Skeletal muscle satellite cell (primary cell): ENCODE results near the gene KIF26B.
"Not testable (repeated sequence)": the region's sequence is repeated elsewhere in the genome, so short reads cannot be mapped to it uniquely, and the experiment has no call there.

Source experiments
- H3K27me3 ChIP-seq: 2 replicates; pipeline ENCODE4 v1.7.0; 2013; ENCODE audit warnings: low read length; ENCODE audit not compliant: control insufficient read depth, insufficient read depth
- H3K36me3 ChIP-seq: 2 replicates; pipeline ENCODE4 v1.7.0; 2013; ENCODE audit warnings: mild to moderate bottlenecking, control low read depth, low read length; ENCODE audit not compliant: insufficient read depth
- H3K4me1 ChIP-seq: 2 replicates; pipeline ENCODE4 v1.7.0; 2013; ENCODE audit warnings: low read length; ENCODE audit not compliant: control insufficient read depth, insufficient read depth
- H3K4me2 ChIP-seq: 2 replicates; pipeline ENCODE4 v1.7.0; 2013; ENCODE audit warnings: mild to moderate bottlenecking, low read length
- H3K4me3 ChIP-seq: 2 replicates; pipeline ENCODE4 v1.7.0; 2013; ENCODE audit warnings: low read length
- H3K9ac ChIP-seq: 2 replicates; pipeline ENCODE4 v1.7.0; 2013; ENCODE audit warnings: mild to moderate bottlenecking, low read depth, low read length, moderate library complexity
- H3K9me3 ChIP-seq: replicated peaks from 2 replicates; pipeline ENCODE4 v1.7.0; 2013; ENCODE audit warnings: mild to moderate bottlenecking, control low read depth, low read length

KIF26B gene

DNA sequence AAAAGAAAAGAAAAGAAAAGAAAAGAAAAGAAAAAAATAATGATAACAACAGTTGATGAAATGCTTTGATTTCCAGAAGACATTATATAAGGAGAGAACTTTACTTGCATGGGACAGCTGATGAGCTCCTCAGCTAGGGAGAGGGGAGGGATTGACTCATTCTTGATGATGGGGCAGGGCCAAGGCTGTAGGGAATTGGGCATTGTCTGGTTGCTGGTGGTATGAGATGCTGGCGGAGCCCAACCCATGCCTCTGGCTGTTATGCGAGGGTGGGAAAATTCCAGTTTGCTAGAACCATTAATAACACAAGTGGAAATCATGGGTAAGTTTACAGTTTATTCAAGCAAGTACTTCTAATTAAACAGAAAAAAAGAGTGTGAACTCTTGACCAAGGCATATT lies 36.0 kb upstream of the KIF26B start:
- Histone ChIP-seq H3K36me3 (no peaks in the 10 kb centered on the region), H3K4me3 (no peak overlapping the region), H3K9ac (no peak overlapping the region), H3K4me1 (no peaks in the 10 kb centered on the region), H3K27me3 (no peaks in the 10 kb centered on the region), H3K9me3 (no peaks in the 10 kb centered on the region), H3K4me2 (no peak overlapping the region)

DNA sequence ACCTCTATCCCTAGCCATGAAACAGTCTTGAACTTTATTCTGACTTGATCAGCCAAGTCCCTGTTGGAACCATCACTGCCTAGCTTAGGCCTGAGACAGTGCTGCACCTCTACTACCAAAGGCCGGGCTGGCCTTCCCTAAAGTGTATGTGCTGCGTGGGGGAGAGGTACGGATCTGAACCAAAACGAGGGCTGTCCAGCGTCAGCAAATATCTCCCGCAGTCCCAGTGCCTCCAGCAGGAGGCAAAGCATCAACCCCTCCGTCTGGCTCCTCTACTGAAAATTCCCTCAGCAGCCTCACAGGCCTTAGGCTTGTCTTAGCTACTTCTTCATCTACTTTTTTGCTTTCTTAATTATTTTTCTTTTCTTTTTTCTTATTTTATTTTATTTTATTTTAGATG lies 33.3 kb upstream of the KIF26B start:
- Histone ChIP-seq H3K4me1 (no peaks in the 10 kb centered on the region), H3K9ac (no peak overlapping the region), H3K36me3 (no peaks in the 10 kb centered on the region)

DNA sequence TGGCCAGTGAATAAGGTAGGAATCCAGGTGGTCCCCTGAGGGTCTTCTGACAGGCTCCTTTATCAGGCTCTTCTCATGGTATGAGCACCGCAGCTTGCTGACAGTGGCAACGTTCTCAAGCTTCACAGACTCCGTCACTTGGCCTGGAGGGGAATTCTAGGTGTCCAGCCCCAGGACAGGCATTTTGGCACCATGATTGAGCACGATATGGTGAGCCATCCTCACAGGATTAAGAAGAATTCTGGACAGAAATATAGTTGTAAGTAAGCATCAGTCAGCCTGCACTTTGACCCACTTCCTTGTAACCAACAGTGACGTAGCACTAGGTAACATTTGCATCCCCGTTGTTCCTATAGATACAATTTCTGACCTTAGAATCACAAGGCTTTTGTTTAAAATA lies 30.5 kb upstream of the KIF26B start:
- Histone ChIP-seq H3K9ac (no peak overlapping the region), H3K27me3 (peaks cover 1% of the 10 kb centered on the region), H3K4me3 (no peak overlapping the region), H3K4me1 (no peaks in the 10 kb centered on the region), H3K36me3 (no peaks in the 10 kb centered on the region), H3K4me2 (no peak overlapping the region), H3K9me3 (no peaks in the 10 kb centered on the region)

More for the DNA sequence above, 33.3 kb upstream of the KIF26B start:
- Histone ChIP-seq H3K4me3 (no peak overlapping the region), H3K27me3 (no peaks in the 10 kb centered on the region), H3K4me2 (no peak overlapping the region), H3K9me3 (no peaks in the 10 kb centered on the region)

DNA sequence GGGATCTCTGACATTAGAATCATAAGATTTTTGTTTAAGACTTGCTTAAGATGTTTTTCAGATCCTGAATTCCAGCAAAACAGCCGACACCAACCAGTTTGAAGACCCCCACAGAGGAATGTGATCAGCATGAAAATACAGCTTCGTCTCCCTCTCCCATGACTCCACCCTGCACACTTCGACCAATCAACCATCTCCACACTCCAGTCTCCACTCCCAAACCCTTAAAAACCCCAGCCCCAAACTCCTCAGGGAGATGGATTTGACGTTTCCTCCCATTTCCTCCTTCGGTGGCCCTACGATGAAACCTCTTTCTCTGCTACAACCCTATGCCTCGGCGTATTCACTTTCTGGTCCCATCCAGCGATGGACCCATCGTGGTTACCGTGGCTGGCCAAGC lies 30.1 kb upstream of the KIF26B start:
- Histone ChIP-seq H3K27me3 (peaks cover 4% of the 10 kb centered on the region), H3K9me3 (no peaks in the 10 kb centered on the region), H3K4me2 (no peak overlapping the region), H3K4me1 (no peaks in the 10 kb centered on the region), H3K9ac (no peak overlapping the region), H3K36me3 (no peaks in the 10 kb centered on the region), H3K4me3 (no peak overlapping the region)

DNA sequence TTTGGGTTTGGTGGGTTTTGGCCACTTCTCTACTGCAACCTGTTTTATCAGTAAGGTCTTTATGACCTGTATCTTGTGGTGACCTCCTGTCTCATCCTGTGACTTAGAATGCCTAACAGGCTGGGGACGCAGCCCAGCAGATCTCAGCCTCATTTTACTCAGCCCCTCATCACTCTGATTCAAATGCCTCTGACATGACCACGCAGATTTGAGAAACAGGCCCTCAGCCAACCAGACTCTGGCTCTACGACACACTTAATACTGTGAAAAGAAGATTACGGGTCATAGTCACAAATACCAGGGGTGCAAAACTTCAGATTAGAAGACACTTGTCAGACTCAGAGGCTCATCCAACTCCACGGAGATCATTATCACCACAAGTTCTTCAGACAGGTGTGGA lies 28.3 kb upstream of the KIF26B start:
- no peak overlapping the region for H3K4me3 ChIP-seq
- no peak overlapping the region for H3K4me2 ChIP-seq
- H3K9ac ChIP-seq = no peak overlapping the region
- H3K27me3 ChIP-seq = peaks cover 4% of the 10 kb centered on the region
- H3K4me1 ChIP-seq = no peaks in the 10 kb centered on the region
- no peaks in the 10 kb centered on the region for H3K9me3 ChIP-seq
- H3K36me3 ChIP-seq = no peaks in the 10 kb centered on the region

DNA sequence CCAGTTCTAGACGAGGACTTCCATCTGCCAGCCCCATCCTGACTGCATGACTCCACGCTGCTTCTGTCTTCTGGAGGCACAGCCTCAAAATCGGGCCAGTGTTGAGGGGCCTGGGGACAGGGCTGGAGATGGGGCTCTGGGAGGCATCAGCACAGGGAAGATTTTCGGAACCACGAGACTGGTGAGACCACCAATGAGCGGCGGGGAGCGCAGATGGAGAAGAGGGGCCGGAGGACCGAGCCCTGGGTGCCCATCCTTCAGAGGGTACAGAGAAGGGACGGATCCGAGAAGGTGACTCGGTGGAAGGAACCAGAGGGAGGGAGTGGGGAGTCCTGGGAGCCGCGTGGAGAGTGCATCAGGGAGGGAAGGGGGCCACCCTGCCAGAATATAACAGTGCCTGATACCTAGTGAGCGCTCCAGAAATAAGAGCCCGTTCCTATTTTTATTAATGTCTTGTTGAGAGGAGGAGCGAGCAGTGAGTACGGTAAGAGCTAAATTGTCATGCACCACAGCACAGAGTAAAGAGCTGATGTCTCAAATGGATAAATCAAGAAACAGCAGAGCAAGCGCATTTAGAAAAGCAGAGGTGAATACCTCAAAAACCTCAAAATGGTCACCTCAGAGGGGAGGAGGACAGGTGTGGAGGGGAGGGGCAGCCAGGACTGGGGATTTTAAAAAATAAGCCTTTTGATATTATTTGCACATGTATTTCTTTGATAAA lies 26.2 kb upstream of the KIF26B start:
- no peaks in the 10 kb centered on the region for H3K36me3 ChIP-seq

DNA sequence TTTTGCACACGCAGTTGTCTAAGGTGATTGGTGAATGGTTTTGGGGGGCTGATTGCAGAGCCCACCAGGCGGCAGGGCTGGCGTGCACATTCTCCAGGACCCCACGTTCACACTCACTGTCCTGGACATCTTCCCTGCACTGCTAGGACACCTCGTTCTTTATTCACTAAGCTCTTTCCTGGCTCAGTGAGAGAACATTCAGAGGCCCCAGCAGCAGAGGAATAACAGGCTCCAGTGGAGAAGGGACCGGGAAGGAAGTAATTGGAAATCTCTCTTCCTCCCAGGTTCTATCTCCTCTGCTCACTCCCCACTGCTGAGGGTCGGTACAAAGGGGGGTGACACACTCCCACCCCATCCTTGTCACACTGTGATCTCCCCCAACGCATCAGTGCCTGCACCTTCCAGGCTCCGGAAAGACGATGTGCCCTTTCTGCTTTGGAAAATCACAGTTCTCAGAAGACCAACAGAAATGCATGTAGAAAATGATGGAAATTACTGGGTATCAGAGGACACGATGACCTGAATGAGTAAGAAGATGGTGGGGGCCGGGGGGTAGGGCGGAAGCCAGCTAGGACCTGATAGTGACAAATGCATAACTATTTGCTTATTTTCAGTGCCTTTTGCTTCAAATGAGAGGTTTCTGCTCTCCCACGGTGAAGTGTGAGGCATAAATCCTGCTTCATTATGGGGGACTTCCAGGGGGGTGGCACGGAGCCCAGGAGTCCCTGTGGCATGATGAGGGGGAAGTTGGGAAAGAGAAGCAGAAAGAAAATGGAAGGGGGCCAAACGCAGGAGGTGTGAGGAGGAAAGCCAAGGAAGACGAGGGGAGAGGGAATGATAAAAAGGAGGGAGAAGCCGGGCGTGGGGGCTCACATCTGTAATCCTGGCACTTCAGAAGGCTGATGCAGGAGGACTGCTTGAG lies 25.2 kb upstream of the KIF26B start:
- no peak overlapping the region for H3K4me2 ChIP-seq
- peaks cover 4% of the 10 kb centered on the region for H3K27me3 ChIP-seq
- no peak overlapping the region for H3K4me3 ChIP-seq
- no peaks in the 10 kb centered on the region for H3K36me3 ChIP-seq
- no peak overlapping the region for H3K9ac ChIP-seq
- H3K9me3 ChIP-seq = no peaks in the 10 kb centered on the region
- no peaks in the 10 kb centered on the region for H3K4me1 ChIP-seq

More for the DNA sequence above, 26.2 kb upstream of the KIF26B start:
- H3K27me3 ChIP-seq = peaks cover 4% of the 10 kb centered on the region
- no peak overlapping the region for H3K9ac ChIP-seq
- no peak overlapping the region for H3K4me2 ChIP-seq
- no peaks in the 10 kb centered on the region for H3K9me3 ChIP-seq
- H3K4me3 ChIP-seq = no peak overlapping the region
- H3K4me1 ChIP-seq = no peaks in the 10 kb centered on the region

DNA sequence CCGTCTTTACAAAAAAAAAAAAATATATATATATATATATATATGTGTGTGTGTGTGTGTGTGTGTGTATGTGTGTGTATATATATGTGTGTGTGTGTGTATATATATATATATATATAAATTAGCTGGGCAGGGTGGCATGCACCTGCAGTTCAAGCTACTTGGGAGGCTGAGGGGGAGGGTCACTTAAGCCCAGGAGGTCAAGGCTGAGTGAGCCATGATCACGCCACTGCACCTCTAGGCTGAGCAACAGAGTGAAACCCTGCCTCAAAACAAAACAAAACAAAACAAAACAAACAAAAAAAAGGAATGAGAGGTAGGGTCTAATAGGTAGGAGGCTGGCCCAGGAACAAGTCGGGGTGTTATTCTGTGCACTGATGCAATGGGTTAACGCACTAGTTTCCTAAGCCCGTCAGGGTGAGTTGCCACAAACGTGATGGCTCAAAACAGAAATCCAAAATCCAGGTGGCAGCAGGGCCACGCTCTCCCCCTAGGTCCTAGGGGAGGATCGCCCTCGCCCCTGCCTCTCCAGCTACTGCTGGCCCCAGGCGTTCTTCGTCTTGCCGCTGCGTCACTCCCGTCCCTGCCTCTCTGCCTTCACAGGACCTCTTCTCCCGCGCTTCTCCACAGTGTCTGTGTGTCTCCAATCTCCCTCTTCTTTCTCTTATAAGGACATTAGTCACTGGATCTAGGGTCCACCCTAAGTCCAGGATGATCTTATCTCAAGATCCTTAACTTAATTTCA lies 24.3 kb upstream of the KIF26B start:
- not testable (repeated sequence) for H3K9ac ChIP-seq, H3K9me3 ChIP-seq, H3K4me3 ChIP-seq, H3K4me2 ChIP-seq, H3K27me3 ChIP-seq, H3K4me1 ChIP-seq, H3K36me3 ChIP-seq

DNA sequence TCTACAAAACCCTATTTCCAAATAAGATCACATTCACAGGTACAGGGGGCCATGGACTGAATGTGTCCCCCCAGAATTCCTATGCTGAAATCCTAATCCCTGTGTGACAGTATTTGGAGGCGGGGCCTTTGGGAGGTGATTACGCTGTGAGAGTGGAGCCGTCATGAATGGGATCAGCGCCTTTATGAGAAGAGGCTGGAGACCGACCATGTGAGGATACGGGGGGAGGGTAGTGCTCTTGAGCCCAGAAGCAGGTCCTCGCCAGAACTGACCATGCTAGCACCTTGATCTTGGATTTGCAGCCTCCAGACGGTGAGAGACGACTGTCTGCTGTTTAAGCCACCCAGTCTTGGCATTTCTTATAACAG lies 23.8 kb upstream of the KIF26B start:
- H3K9me3 ChIP-seq = no peaks in the 10 kb centered on the region
- no peak overlapping the region for H3K4me3 ChIP-seq
- H3K9ac ChIP-seq = no peak overlapping the region
- H3K27me3 ChIP-seq = peaks cover 4% of the 10 kb centered on the region
- H3K4me1 ChIP-seq = no peaks in the 10 kb centered on the region
- no peak overlapping the region for H3K4me2 ChIP-seq
- H3K36me3 ChIP-seq = no peaks in the 10 kb centered on the region

DNA sequence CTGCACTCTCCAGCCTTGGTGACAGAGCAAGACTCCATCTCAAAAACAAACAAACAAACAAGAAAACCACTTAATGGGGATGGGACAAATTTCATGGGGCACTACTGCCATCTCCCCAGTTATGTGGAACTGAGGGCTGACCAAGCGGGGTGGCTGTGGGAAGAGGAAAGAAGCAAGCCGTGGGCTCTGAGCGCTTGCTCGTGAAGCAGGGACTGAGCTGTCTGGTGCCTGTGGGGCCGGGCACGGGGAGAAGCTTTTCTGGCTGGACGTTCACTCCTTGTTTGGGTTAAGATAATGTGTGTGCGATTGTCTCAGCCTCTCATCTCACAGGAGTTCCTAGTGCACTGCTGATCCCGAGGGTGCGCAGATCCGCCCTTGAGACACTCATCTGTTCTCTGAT lies 22.0 kb upstream of the KIF26B start:
- H3K9ac ChIP-seq = no peak overlapping the region
- H3K36me3 ChIP-seq = no peaks in the 10 kb centered on the region
- no peak overlapping the region for H3K4me3 ChIP-seq
- no peak overlapping the region for H3K4me2 ChIP-seq
- no peaks in the 10 kb centered on the region for H3K9me3 ChIP-seq
- peaks cover 4% of the 10 kb centered on the region for H3K27me3 ChIP-seq
- no peaks in the 10 kb centered on the region for H3K4me1 ChIP-seq

DNA sequence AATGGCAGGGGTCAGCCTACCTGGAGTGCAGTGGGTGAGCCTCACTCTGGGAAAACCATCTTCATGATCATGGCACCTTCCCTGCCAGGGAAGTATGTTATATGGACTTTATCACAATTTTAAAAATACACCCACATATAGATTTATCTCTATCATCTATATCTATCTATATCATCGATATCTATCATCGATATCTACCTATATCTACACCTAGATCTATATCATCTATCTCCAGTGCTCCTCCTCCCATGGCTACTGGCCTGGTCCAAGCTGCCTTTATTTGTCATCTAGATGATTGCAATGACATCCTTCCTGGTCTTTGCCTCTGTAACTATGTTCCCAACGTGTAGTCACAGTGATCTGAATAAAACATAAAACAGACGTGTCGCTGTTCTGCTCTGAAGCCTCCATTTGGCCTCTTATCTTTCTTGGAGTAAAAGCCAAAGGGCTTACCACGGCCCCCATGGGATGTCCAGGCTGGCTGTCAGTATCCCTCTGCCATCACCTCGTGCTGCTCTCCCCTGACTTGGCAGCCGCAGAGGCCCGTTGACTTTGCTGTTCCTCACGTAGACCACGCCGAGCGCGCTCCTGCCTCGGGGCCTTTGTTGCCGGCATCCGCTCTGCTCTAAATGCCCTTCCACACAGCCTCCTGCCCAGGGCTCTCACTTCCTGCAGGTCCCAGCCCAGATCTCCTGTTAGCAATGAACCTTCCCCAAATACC lies 20.6 kb upstream of the KIF26B start:
- H3K4me2 ChIP-seq = no peak overlapping the region
- no peaks in the 10 kb centered on the region for H3K36me3 ChIP-seq
- H3K4me1 ChIP-seq = no peaks in the 10 kb centered on the region
- no peak overlapping the region for H3K9ac ChIP-seq
- H3K4me3 ChIP-seq = no peak overlapping the region
- peaks cover 8% of the 10 kb centered on the region for H3K27me3 ChIP-seq
- no peaks in the 10 kb centered on the region for H3K9me3 ChIP-seq
